ENCODE results near the gene DNM3. TPM values are rescaled to one million over a fixed set of nuclear protein-coding genes. Genes with fewer than 3 reads are reported as not detected.
A peak's percentile ranks its signal among the peaks of the same experiment; 100 is the strongest.

Gene DNM3
- total RNA-seq, 1 experiment from 2014 or later: 0.71 TPM

DNA sequence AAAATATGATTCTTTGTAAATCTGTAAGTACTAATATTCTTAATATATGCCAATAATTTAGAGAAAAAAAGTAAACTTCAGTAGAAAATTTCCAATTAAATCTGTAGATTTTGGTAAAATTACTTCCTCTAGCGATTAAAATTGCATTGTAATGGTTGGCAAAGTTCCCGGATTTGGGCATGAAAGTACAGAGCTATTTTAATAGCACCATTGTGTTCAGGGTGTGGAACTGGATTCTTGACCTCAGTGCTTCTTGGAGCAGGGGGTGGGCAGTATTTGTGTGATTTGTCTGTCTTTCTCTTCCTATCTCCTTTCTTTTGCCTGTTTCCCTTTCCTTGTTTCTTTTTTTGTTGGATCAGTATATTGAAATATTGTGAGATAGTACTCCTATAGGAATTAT is 72.1 kb downstream of the DNM3 start:
- POLR2A ChIA-PET (ENCODE audit: low non-redundant PET): interaction anchor here (0.7 kb wide), 1 partner anchor 519 kb away, joined by 3 read pairs; no protein-coding TSS in a partner anchor
- intact Hi-C loops (cut with micrococcal nuclease; ENCODE audit: unreplicated experiment): no loop called here
- H3K27me3 ChIP-seq (replicated peaks; ENCODE audit: insufficient read depth, low read depth, low read length, poor library complexity): no peaks in the 10 kb centered on the region
- BruUV-seq (replicated peaks): no TSS peak
- CTCF ChIA-PET: no interaction called here
- H3K4me1 ChIP-seq (ENCODE audit: insufficient read depth, low read length, poor library complexity, severe bottlenecking): peaks cover 25% of the 10 kb centered on the region
- TF ChIP-seq EZH2 (IDR thresholded peaks at IDR 0.05; ENCODE audit: borderline replicate concordance, low read depth, low read length, poor library complexity, severe bottlenecking): no peak
- TF ChIP-seq, protein P1, sequence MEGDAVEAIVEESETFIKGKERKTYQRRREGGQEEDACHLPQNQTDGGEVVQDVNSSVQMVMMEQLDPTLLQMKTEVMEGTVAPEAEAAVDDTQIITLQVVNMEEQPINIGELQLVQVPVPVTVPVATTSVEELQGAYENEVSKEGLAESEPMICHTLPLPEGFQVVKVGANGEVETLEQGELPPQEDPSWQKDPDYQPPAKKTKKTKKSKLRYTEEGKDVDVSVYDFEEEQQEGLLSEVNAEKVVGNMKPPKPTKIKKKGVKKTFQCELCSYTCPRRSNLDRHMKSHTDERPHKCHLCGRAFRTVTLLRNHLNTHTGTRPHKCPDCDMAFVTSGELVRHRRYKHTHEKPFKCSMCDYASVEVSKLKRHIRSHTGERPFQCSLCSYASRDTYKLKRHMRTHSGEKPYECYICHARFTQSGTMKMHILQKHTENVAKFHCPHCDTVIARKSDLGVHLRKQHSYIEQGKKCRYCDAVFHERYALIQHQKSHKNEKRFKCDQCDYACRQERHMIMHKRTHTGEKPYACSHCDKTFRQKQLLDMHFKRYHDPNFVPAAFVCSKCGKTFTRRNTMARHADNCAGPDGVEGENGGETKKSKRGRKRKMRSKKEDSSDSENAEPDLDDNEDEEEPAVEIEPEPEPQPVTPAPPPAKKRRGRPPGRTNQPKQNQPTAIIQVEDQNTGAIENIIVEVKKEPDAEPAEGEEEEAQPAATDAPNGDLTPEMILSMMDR (conservative IDR thresholded peaks at IDR 0.05; ENCODE audit: low read depth, low read length): no peak
- peak; percentile 69 for DNase-seq (ENCODE audit: low spot score)
- H3K4me3 ChIP-seq (ENCODE audit: low read depth, low read length, poor library complexity, severe bottlenecking): no peak overlapping the region
- H3K27ac ChIP-seq (ENCODE audit: low read depth, low read length, poor library complexity, severe bottlenecking): no peak overlapping the region
- H3K9me3 ChIP-seq (ENCODE audit: low read depth, low read length, poor library complexity, severe bottlenecking): no peaks in the 10 kb centered on the region
- no peaks in the 10 kb centered on the region for H3K36me3 ChIP-seq (ENCODE audit: insufficient read depth, low read length, poor library complexity, severe bottlenecking)

DNA sequence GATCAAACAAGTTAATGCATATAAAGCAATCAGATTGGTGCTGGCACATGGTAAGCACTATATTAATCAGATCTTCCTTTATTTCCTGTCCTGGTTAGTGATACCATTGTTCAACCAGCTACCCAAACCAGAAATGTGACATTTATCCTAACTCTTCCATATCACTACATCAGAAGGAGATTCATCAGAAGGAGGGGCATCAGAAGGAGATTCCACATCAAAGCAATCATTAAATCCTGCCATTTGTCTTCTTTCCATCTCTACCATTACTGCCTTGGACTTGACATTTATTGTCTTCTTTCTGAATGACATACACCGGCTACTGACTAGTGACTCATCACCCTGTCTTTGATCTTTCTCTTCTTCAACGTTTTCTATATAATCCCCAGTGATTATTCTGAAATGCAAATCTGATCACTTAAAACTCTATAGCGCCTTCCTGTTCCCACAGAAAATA is 75.0 kb downstream of the DNM3 start:
- TF ChIP-seq EZH2 (IDR thresholded peaks at IDR 0.05; ENCODE audit: borderline replicate concordance, low read depth, low read length, poor library complexity, severe bottlenecking): no peak
- TF ChIP-seq, protein P1 (conservative IDR thresholded peaks at IDR 0.05; ENCODE audit: low read depth, low read length): no peak
- H3K27me3 ChIP-seq (replicated peaks; ENCODE audit: insufficient read depth, low read depth, low read length, poor library complexity): no peaks in the 10 kb centered on the region
- no peak overlapping the region for H3K4me3 ChIP-seq (ENCODE audit: low read depth, low read length, poor library complexity, severe bottlenecking)
- BruUV-seq (replicated peaks): no TSS peak
- POLR2A ChIA-PET (ENCODE audit: low non-redundant PET): no interaction called here
- peak; percentile 57 for DNase-seq (ENCODE audit: low spot score)
- CTCF ChIA-PET: no interaction called here
- H3K36me3 ChIP-seq (ENCODE audit: insufficient read depth, low read length, poor library complexity, severe bottlenecking): no peaks in the 10 kb centered on the region
- H3K4me1 ChIP-seq (ENCODE audit: insufficient read depth, low read length, poor library complexity, severe bottlenecking): peaks cover 25% of the 10 kb centered on the region
- intact Hi-C loops (cut with micrococcal nuclease; ENCODE audit: unreplicated experiment): no loop called here
- H3K9me3 ChIP-seq (ENCODE audit: low read depth, low read length, poor library complexity, severe bottlenecking): no peaks in the 10 kb centered on the region
- H3K27ac ChIP-seq (ENCODE audit: low read depth, low read length, poor library complexity, severe bottlenecking): peak overlapping the region; percentile 14

DNA sequence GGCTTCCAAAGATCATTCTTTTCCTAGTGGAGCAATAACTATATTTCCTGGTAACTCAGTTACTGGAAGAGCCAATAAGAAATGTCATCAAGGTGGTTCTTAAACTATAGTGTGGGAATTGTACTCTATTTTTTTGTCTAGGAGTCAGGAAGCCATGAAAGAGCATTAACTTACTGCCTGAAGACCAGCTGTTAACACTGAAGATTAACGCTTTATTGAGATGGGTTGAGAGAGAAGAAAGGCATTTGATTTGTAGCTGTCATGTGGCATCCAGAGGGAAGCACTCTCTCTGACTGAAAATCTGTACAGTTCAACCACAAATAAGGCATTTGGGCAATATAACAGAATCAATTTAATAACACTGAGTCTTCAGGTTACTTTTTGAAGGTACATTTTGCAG is 76.0 kb downstream of the DNM3 start:
- CTCF ChIA-PET: no interaction called here

More for the DNA sequence above, 76.0 kb downstream of the DNM3 start:
- peak; percentile 39 for DNase-seq (ENCODE audit: low spot score)
- no peak for TF ChIP-seq EZH2 (IDR thresholded peaks at IDR 0.05; ENCODE audit: borderline replicate concordance, low read depth, low read length, poor library complexity, severe bottlenecking)
- TF ChIP-seq, protein P1 (conservative IDR thresholded peaks at IDR 0.05; ENCODE audit: low read depth, low read length): no peak
- no TSS peak for BruUV-seq (replicated peaks)
- Histone ChIP-seq H3K27me3 (replicated peaks; ENCODE audit: insufficient read depth, low read depth, low read length, poor library complexity) (no peaks in the 10 kb centered on the region), H3K4me3 (ENCODE audit: low read depth, low read length, poor library complexity, severe bottlenecking) (no peak overlapping the region), H3K27ac (ENCODE audit: low read depth, low read length, poor library complexity, severe bottlenecking) (no peak overlapping the region), H3K4me1 (ENCODE audit: insufficient read depth, low read length, poor library complexity, severe bottlenecking) (peaks cover 25% of the 10 kb centered on the region), H3K36me3 (ENCODE audit: insufficient read depth, low read length, poor library complexity, severe bottlenecking) (no peaks in the 10 kb centered on the region), H3K9me3 (ENCODE audit: low read depth, low read length, poor library complexity, severe bottlenecking) (no peaks in the 10 kb centered on the region)
- POLR2A ChIA-PET (ENCODE audit: low non-redundant PET): interaction anchor here (0.6 kb wide), 1 partner anchor 860 kb away, joined by 3 read pairs; no protein-coding TSS in a partner anchor
- intact Hi-C loops (cut with micrococcal nuclease; ENCODE audit: unreplicated experiment): no loop called here

Measured in A673 (cell line).